Breast epithelium (tissue), 3 donors: ENCODE measurements around the gene GNL3.

ENCODE experiments used
- CTCF ChIP-seq, 3 donors: fragments of 450-650 bp; IDR thresholded peaks; one replicate each; pipeline ENCODE4 v1.5.1; 2016 to 2017; ENCODE audit warnings: antibody characterized with exemption in 3 of 3, mild to moderate bottlenecking in 3 of 3, moderate library complexity in 3 of 3
- POLR2A ChIP-seq: fragments of 450-650 bp; IDR thresholded peaks from one replicate; pipeline ENCODE4 v1.6.1; 2016; ENCODE audit warnings: antibody characterized with exemption, mild to moderate bottlenecking, moderate library complexity
- POLR2AphosphoS5 ChIP-seq, 3 donors: sonication (generic); formaldehyde crosslinking; IDR thresholded peaks; one replicate each; pipeline ENCODE4 v1.6.1; 2017; ENCODE audit warnings: antibody characterized with exemption in 3 of 3

GRCh38 chr3:52649461-52650210 is 36.2 kb upstream of the GNL3 start:
- TF ChIP-seq CTCF (IDR thresholded peaks at IDR 0.05) (no peak), POLR2A (no peak), POLR2AphosphoS5 (IDR thresholded peaks at IDR 0.05) (no peak)
